Ishikawa (cell line): ENCODE results near the gene SOWAHD.

Experiments
- CEBPB ChIP-seq: IDR thresholded peaks from 2 replicates; pipeline ENCODE4 v1.6.1; 2012
- CREB1 ChIP-seq: IDR thresholded peaks from 2 replicates; pipeline ENCODE4 v1.6.1; 2012; ENCODE audit warnings: low read depth
- EGR1 ChIP-seq: IDR thresholded peaks from 2 replicates; pipeline ENCODE4 v1.6.1; 2012
- EP300 ChIP-seq: IDR thresholded peaks from 2 replicates; pipeline ENCODE4 v1.6.1; 2012; ENCODE audit warnings: borderline replicate concordance
- FOXM1 ChIP-seq: IDR thresholded peaks from 2 replicates; pipeline ENCODE4 v1.6.1; 2012; ENCODE audit warnings: low read depth, borderline replicate concordance
- MAX ChIP-seq: IDR thresholded peaks from 2 replicates; pipeline ENCODE4 v1.6.1; 2012
- NFIC ChIP-seq: IDR thresholded peaks from 2 replicates; pipeline ENCODE4 v1.6.1; 2012
- RAD21 ChIP-seq: IDR thresholded peaks from 2 replicates; pipeline ENCODE4 v1.6.1; 2012; ENCODE audit warnings: low read depth
- TAF1 ChIP-seq: IDR thresholded peaks from 2 replicates; pipeline ENCODE4 v1.6.1; 2012; ENCODE audit warnings: low read depth, mild to moderate bottlenecking
- TCF12 ChIP-seq: IDR thresholded peaks from 2 replicates; pipeline ENCODE4 v1.6.1; 2012; ENCODE audit warnings: low read depth
- TEAD4 ChIP-seq: IDR thresholded peaks from 2 replicates; pipeline ENCODE4 v1.6.1; 2012
- YY1 ChIP-seq: IDR thresholded peaks from 2 replicates; pipeline ENCODE4 v1.6.1; 2012; ENCODE audit warnings: low read depth
- ZBTB7A ChIP-seq: IDR thresholded peaks from 2 replicates; pipeline ENCODE4 v1.6.1; 2012; ENCODE audit warnings: low read depth
- TF ChIP-seq, protein P1 (sequence below): IDR thresholded peaks from 2 replicates; pipeline ENCODE4 v1.6.1; 2012; ENCODE audit warnings: low read depth, mild to moderate bottlenecking
- TF ChIP-seq, protein P2 (sequence below): IDR thresholded peaks from 2 replicates; pipeline ENCODE4 v1.6.1; 2012

The SOWAHD gene

GRCh38 chrX:119745283-119745848 lies 13.0 kb upstream of the SOWAHD start:
- TF ChIP-seq NFIC (no peak), TAF1 (no peak), YY1 (no peak), TCF12 (no peak), CREB1 (no peak), RAD21 (no peak), EGR1 (no peak), FOXM1 (no peak), MAX (no peak), CEBPB (no peak), TEAD4 (no peak), EP300 (no peak), ZBTB7A (no peak)
- TF ChIP-seq, protein P1, sequence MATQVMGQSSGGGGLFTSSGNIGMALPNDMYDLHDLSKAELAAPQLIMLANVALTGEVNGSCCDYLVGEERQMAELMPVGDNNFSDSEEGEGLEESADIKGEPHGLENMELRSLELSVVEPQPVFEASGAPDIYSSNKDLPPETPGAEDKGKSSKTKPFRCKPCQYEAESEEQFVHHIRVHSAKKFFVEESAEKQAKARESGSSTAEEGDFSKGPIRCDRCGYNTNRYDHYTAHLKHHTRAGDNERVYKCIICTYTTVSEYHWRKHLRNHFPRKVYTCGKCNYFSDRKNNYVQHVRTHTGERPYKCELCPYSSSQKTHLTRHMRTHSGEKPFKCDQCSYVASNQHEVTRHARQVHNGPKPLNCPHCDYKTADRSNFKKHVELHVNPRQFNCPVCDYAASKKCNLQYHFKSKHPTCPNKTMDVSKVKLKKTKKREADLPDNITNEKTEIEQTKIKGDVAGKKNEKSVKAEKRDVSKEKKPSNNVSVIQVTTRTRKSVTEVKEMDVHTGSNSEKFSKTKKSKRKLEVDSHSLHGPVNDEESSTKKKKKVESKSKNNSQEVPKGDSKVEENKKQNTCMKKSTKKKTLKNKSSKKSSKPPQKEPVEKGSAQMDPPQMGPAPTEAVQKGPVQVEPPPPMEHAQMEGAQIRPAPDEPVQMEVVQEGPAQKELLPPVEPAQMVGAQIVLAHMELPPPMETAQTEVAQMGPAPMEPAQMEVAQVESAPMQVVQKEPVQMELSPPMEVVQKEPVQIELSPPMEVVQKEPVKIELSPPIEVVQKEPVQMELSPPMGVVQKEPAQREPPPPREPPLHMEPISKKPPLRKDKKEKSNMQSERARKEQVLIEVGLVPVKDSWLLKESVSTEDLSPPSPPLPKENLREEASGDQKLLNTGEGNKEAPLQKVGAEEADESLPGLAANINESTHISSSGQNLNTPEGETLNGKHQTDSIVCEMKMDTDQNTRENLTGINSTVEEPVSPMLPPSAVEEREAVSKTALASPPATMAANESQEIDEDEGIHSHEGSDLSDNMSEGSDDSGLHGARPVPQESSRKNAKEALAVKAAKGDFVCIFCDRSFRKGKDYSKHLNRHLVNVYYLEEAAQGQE: no peak
- TF ChIP-seq, protein P2, sequence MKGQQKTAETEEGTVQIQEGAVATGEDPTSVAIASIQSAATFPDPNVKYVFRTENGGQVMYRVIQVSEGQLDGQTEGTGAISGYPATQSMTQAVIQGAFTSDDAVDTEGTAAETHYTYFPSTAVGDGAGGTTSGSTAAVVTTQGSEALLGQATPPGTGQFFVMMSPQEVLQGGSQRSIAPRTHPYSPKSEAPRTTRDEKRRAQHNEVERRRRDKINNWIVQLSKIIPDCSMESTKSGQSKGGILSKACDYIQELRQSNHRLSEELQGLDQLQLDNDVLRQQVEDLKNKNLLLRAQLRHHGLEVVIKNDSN: no peak

DNA sequence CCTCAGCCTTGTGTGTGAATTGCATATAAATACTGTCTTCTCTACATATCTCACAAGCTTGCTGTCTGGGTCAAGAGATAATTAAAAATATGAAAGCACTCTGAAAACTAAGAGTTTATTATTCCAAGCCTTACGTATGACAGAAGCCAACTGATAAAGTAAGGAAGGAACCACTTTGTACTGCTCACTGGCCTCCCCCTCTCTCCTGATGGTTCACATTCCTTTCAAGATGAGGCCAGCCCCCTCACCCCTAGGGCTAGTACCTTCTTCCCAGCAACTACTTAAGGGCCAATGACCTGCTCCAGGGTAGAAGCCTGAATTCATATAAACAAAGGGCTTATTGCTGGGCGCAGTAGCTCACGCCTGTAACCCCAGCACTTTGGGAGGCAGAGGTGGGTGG lies 5.4 kb upstream of the SOWAHD start:
- TF ChIP-seq MAX (no peak), CREB1 (no peak), YY1 (no peak), TAF1 (no peak), NFIC (no peak), EGR1 (no peak), TEAD4 (no peak)

GRCh38 chrX:119753639-119754257 lies 4.6 kb upstream of the SOWAHD start:
- TF ChIP-seq RAD21 (peak; percentile 51), TAF1 (no peak)

GRCh38 chrX:119755981-119756533 lies 2.3 kb upstream of the SOWAHD start:
- TF ChIP-seq RAD21: no peak
- TF ChIP-seq CREB1: no peak
- no peak for TF ChIP-seq TAF1
- no peak for TF ChIP-seq TEAD4
- TF ChIP-seq, protein P1: no peak
- no peak for TF ChIP-seq TCF12
- no peak for TF ChIP-seq EP300
- TF ChIP-seq CEBPB: no peak
- TF ChIP-seq ZBTB7A: no peak
- TF ChIP-seq, protein P2: no peak
- TF ChIP-seq FOXM1: no peak
- no peak for TF ChIP-seq MAX
- TF ChIP-seq EGR1: no peak
- TF ChIP-seq YY1: no peak
- no peak for TF ChIP-seq NFIC

DNA sequence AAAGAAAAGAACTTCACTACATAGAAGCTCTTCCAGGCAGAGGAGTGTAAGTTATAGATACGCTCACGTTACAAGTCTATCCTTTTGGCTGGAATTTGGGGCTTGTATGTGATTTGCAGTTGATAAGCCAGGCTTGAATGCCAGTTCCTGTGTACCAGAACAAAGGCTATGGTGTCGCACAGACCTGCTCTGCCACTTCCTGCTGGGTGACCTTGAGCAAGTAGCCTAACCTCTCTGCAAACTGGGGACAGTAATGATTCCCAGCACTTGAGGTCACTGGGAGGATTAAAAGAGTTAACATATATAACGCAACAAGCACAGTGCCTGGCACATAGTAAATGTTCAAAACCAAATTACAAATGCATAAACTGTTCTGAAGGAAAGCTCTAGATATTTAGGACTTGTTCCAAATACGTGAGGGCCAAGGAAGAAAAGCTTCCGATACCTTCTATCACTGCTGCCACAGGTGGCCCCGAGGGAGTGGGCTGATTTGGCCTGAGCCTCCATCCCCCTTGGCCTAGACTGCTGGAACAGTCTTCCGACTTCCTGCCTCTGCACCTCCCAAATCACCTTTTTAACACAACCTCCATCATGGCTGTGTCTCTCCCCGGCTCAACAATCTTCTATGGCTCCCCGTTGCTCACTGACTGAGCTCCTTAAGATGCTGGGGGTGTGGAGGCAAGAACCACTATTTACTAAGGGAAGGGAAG lies 1.3 kb upstream of the SOWAHD start:
- TF ChIP-seq FOXM1 (no peak), EP300 (no peak), CEBPB (no peak), ZBTB7A (no peak)
- TF ChIP-seq, protein P2: no peak
- TF ChIP-seq, protein P1: no peak
